ENCODE results near the gene TM2D1.

- TF ChIP-seq CTCF (IDR thresholded peaks at IDR 0.05; ENCODE audit: poor library complexity, severe bottlenecking), result no peak
- TF ChIP-seq TAF1 (IDR thresholded peaks at IDR 0.05; ENCODE audit: low read depth), result no peak
- no peak for TF ChIP-seq EZH2 (IDR thresholded peaks at IDR 0.05; ENCODE audit: borderline replicate concordance, insufficient read depth, low read length, poor library complexity, severe bottlenecking)
- no peak for TF ChIP-seq EP300 (conservative IDR thresholded peaks at IDR 0.05; ENCODE audit: poor library complexity, severe bottlenecking)
- TF ChIP-seq SMC3 (conservative IDR thresholded peaks at IDR 0.05; ENCODE audit: poor library complexity), result no peak
Measured at GRCh38 chr1:61644303-61644702, 80.6 kb downstream of the TM2D1 start.

Data from neural cell (in vitro differentiated cells).